Hepatocyte (in vitro differentiated cells): ENCODE measurements around the gene VWF. TPM values are rescaled to one million over a fixed set of nuclear protein-coding genes. Genes with fewer than 3 reads are reported as not detected.

Experiments
- DNase-seq: peaks from one replicate; pipeline ENCODE4 v3.0.0-alpha.2; 2016; ENCODE audit warnings: low spot score
- H2AFZ ChIP-seq: fragments of 200-600 bp; sonication (generic); 2 replicates; pipeline ENCODE4 v1.6.0; 2016; ENCODE audit warnings: antibody characterized with exemption, mild to moderate bottlenecking
- H3K27ac ChIP-seq: fragments of 200-600 bp; sonication (generic); 2 replicates; pipeline ENCODE4 v1.5.1; 2016; ENCODE audit warnings: mild to moderate bottlenecking
- H3K27me3 ChIP-seq: fragments of 200-600 bp; sonication (generic); 2 replicates; pipeline ENCODE4 v1.6.1; 2016
- H3K36me3 ChIP-seq: fragments of 200-600 bp; sonication (generic); replicated peaks from 2 replicates; pipeline ENCODE4 v1.5.1; 2016; ENCODE audit warnings: low read depth; ENCODE audit not compliant: insufficient read depth
- H3K4me1 ChIP-seq: fragments of 200-600 bp; sonication (generic); 2 replicates; pipeline ENCODE4 v1.5.1; 2016; ENCODE audit warnings: mild to moderate bottlenecking, moderate library complexity; ENCODE audit not compliant: insufficient read depth
- H3K4me2 ChIP-seq: fragments of 200-600 bp; sonication (generic); 2 replicates; pipeline ENCODE4 v1.6.0; 2016
- H3K4me3 ChIP-seq: fragments of 200-600 bp; sonication (generic); 2 replicates; pipeline ENCODE4 v1.5.1; 2016; ENCODE audit warnings: mild to moderate bottlenecking
- H3K79me2 ChIP-seq: fragments of 200-600 bp; sonication (generic); 2 replicates; pipeline ENCODE4 v1.6.0; 2017; ENCODE audit warnings: mild to moderate bottlenecking
- H3K9me2 ChIP-seq: fragments of 200-600 bp; sonication (generic); replicated peaks from 2 replicates; pipeline ENCODE4 v1.6.0; 2017; ENCODE audit warnings: mild to moderate bottlenecking; ENCODE audit not compliant: insufficient read depth
- H3K9me3 ChIP-seq: fragments of 200-600 bp; sonication (generic); 2 replicates; pipeline ENCODE4 v1.5.1; 2016; ENCODE audit warnings: low read depth, mild to moderate bottlenecking
- H4K20me1 ChIP-seq: fragments of 200-600 bp; sonication (generic); 2 replicates; pipeline ENCODE4 v1.6.0; 2016; ENCODE audit warnings: mild to moderate bottlenecking; ENCODE audit not compliant: insufficient read depth, poor library complexity, severe bottlenecking
- EZH2 ChIP-seq: fragments of 200-600 bp; sonication (generic); IDR thresholded peaks from 2 replicates; pipeline ENCODE4 v1.6.1; 2016; ENCODE audit warnings: antibody characterized with exemption, mild to moderate bottlenecking, borderline replicate concordance
- EZH2phosphoT487 ChIP-seq: fragments of 200-600 bp; sonication (generic); IDR thresholded peaks from one replicate; pipeline ENCODE4 v1.6.1; 2018; ENCODE audit warnings: antibody characterized with exemption, mild to moderate bottlenecking, low read depth, moderate library complexity; ENCODE audit not compliant: unreplicated experiment, severe bottlenecking
- WGBS: methylation state at CpG from one replicate; pipeline ENCODE4 v1.1.6; 2016; ENCODE audit warnings: low lambda C conversion rate; ENCODE audit errors: missing lambda C conversion rate; 5-methylcytosine and 5-hydroxymethylcytosine counted together
- polyA plus RNA-seq: library from polyadenylated mRNA; unstranded; fragments of >200 nt; fragmentation: Nextera tagmentation; extraction: Ambion mirVana; gene quantifications from 2 replicates; pipeline ENCODE4 v1.2.1, GENCODE V29; 2016
- total RNA-seq: library from RNA; depleted of rRNA; stranded (reverse); fragments of >200 nt; gene quantifications from 2 replicates; pipeline ENCODE4 v1.2.3, GENCODE V29; 2014
- TF ChIP-seq, protein P1 (sequence below): fragments of 200-600 bp; sonication (generic); IDR thresholded peaks from 2 replicates; pipeline ENCODE4 v1.5.1; 2016; ENCODE audit warnings: antibody characterized with exemption, mild to moderate bottlenecking; ENCODE audit not compliant: poor library complexity

VWF gene
- total and polyA plus RNA-seq, 2 experiments from 2014 or later = 0.20 to 0.77 TPM

DNA sequence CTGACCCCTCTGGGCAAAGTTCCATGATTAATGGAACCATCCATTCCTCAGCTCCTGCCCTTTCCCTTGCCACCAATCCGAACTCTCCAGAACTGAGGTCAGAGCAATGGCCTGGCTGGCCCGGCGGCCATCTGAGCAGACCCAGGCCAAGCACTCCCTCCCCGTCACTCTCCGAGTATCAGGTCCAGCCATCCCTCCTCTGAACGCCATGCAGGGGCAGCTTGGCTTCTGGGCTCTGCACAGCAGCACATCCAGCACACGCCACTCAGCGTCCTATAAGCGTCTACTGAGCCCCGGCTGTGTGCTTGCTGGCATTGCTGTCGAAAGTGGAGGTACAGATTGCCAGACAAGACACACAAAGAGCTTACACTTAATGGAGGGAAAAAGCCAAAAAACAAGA, 34.3 kb upstream of the VWF start:
- Histone ChIP-seq H2AFZ (no peak overlapping the region), H3K9me3 (no peaks in the 10 kb centered on the region), H3K9me2 (no peaks in the 10 kb centered on the region), H3K4me2 (peak overlapping the region; percentile 41), H3K4me1 (peaks cover 12% of the 10 kb centered on the region), H3K27me3 (no peaks in the 10 kb centered on the region), H3K27ac (peak overlapping the region; percentile 22), H3K36me3 (no peaks in the 10 kb centered on the region), H3K4me3 (no peak overlapping the region), H4K20me1 (no peaks in the 10 kb centered on the region), H3K79me2 (no peaks in the 10 kb centered on the region)
- TF ChIP-seq, protein P1, sequence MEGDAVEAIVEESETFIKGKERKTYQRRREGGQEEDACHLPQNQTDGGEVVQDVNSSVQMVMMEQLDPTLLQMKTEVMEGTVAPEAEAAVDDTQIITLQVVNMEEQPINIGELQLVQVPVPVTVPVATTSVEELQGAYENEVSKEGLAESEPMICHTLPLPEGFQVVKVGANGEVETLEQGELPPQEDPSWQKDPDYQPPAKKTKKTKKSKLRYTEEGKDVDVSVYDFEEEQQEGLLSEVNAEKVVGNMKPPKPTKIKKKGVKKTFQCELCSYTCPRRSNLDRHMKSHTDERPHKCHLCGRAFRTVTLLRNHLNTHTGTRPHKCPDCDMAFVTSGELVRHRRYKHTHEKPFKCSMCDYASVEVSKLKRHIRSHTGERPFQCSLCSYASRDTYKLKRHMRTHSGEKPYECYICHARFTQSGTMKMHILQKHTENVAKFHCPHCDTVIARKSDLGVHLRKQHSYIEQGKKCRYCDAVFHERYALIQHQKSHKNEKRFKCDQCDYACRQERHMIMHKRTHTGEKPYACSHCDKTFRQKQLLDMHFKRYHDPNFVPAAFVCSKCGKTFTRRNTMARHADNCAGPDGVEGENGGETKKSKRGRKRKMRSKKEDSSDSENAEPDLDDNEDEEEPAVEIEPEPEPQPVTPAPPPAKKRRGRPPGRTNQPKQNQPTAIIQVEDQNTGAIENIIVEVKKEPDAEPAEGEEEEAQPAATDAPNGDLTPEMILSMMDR = no peak
- TF ChIP-seq EZH2phosphoT487 = no peak
- TF ChIP-seq EZH2 = no peak
- no peak for DNase-seq
- 86% methylated on average over 11 of the region's 11 CpGs for WGBS

DNA sequence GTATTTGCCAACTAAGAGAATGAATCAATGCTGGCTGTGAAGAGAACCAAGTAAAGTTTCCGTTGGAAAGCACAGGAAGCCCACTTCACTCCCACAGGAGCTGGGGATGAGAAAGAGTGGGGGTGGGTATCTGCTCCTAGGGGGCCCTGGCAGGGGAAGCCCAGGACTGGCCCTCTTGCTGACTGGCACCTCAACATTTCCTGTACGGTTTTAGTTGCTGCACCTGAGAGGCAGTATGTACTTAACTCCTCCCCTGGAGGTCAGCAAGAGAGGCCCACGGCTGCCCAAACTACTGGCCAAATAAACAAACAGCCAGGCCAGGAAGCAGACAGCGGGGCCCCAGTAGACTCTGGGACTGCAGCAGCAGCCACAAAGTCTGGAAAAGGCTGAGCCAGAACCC, 33.8 kb upstream of the VWF start:
- Histone ChIP-seq H3K4me1 (peaks cover 12% of the 10 kb centered on the region), H3K9me2 (no peaks in the 10 kb centered on the region), H2AFZ (no peak overlapping the region), H3K36me3 (no peaks in the 10 kb centered on the region), H3K4me3 (no peak overlapping the region), H3K27ac (peak overlapping the region; percentile 22), H4K20me1 (no peaks in the 10 kb centered on the region), H3K9me3 (no peaks in the 10 kb centered on the region), H3K4me2 (peak overlapping the region; percentile 41), H3K79me2 (no peaks in the 10 kb centered on the region), H3K27me3 (no peaks in the 10 kb centered on the region)
- 42% methylated on average over 4 of the region's 4 CpGs for WGBS
- DNase-seq = peak; percentile 28
- TF ChIP-seq, protein P1 = no peak
- TF ChIP-seq EZH2 (no peak), EZH2phosphoT487 (no peak)

DNA sequence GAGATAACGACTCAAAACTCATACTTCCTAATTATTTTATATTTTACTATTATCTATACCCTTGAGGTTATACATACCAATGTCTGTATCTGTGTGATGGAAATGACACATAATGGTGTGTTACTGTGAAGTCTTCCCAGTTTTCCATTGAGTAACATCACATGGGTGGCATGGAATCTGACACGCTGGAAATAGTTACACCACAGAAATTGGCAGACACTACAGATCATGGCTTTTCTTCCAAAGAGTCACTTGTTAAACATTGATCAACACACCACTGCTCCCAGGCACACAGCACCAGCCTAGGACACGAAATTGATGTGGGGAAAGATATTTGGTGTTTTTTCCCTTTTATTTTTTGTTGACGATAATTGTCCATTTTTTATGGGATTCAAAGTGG, 33.0 kb upstream of the VWF start:
- H3K4me1 ChIP-seq = peaks cover 12% of the 10 kb centered on the region
- WGBS = 95% methylated on average over 4 of the region's 4 CpGs
- no peaks in the 10 kb centered on the region for H3K9me2 ChIP-seq
- no peak overlapping the region for H3K4me3 ChIP-seq
- H3K36me3 ChIP-seq = no peaks in the 10 kb centered on the region
- DNase-seq = no peak
- no peaks in the 10 kb centered on the region for H4K20me1 ChIP-seq
- no peak overlapping the region for H3K27ac ChIP-seq
- no peaks in the 10 kb centered on the region for H3K27me3 ChIP-seq
- H3K9me3 ChIP-seq = no peaks in the 10 kb centered on the region
- no peak overlapping the region for H2AFZ ChIP-seq
- H3K4me2 ChIP-seq = peak overlapping the region; percentile 41
- TF ChIP-seq EZH2 (no peak), EZH2phosphoT487 (no peak)
- TF ChIP-seq, protein P1 = no peak
- H3K79me2 ChIP-seq = no peaks in the 10 kb centered on the region
